ENCODE data around the gene RNF223.

DNA sequence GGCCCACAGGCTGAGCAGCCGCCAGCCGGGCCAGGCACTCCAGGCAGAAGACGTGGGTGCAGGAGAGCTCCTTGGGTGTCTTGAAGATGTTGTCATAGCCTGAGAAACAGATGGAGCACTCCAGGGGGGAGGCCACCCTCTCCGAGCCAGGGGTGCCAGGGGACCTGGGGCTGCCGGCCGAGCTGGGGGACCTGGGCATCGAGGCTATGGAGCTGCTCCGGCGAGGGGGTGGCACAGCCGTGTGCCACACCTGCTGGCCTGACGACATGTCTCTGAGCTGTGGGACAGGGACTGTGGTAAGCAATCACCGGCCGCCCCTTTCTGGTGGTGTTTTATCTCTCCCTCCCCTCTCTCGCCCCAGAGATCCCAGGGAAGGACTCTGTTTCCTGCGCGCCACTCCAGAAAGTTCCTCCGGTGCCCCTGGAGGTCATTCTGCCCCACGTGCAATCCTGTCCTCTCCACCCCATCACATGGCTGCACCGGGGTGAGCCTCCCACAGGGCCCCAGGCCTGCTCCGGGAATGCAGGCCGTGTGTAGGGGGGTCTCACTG is 1.7 kb downstream of the RNF223 start:
- no peak for TF ChIP-seq POLR2A (IDR thresholded peaks at IDR 0.05; ENCODE audit: borderline replicate concordance, extremely low read depth, insufficient read depth, insufficient read length)
- TF ChIP-seq RAD21 (IDR thresholded peaks at IDR 0.05; ENCODE audit: low read depth), result no peak
- TF ChIP-seq, protein P1, sequence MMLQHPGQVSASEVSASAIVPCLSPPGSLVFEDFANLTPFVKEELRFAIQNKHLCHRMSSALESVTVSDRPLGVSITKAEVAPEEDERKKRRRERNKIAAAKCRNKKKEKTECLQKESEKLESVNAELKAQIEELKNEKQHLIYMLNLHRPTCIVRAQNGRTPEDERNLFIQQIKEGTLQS (IDR thresholded peaks at IDR 0.05), result no peak
- TF ChIP-seq, protein P2, sequence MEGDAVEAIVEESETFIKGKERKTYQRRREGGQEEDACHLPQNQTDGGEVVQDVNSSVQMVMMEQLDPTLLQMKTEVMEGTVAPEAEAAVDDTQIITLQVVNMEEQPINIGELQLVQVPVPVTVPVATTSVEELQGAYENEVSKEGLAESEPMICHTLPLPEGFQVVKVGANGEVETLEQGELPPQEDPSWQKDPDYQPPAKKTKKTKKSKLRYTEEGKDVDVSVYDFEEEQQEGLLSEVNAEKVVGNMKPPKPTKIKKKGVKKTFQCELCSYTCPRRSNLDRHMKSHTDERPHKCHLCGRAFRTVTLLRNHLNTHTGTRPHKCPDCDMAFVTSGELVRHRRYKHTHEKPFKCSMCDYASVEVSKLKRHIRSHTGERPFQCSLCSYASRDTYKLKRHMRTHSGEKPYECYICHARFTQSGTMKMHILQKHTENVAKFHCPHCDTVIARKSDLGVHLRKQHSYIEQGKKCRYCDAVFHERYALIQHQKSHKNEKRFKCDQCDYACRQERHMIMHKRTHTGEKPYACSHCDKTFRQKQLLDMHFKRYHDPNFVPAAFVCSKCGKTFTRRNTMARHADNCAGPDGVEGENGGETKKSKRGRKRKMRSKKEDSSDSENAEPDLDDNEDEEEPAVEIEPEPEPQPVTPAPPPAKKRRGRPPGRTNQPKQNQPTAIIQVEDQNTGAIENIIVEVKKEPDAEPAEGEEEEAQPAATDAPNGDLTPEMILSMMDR (IDR thresholded peaks at IDR 0.05 in 2 of 3, conservative IDR thresholded peaks at IDR 0.05 in 1 of 3; ENCODE audit: borderline replicate concordance in 1 of 3, insufficient read depth in 1 of 3, low read depth in 2 of 3, low read length in 2 of 3), result no peak
- no peak for TF ChIP-seq YY1 (IDR thresholded peaks at IDR 0.05; ENCODE audit: extremely low read depth, insufficient replicate concordance, low read depth, low read length)
